H1 (cell line): ENCODE data around the gene AGPAT2. TPM values are rescaled to one million over a fixed set of nuclear protein-coding genes. Genes with fewer than 3 reads are reported as not detected.

Experiments
- CTCF ChIA-PET: fragments of 300-600 bp; sonication (Branson Sonifier 250); formaldehyde crosslinking; loops from one replicate; lab custom pipeline; 2021; ENCODE audit not compliant: partially characterized antibody; lab: Charles Lee
- POLR2A ChIA-PET: fragments of 300-600 bp; sonication (Branson Sonifier 250); formaldehyde crosslinking; loops from one replicate; lab custom pipeline; 2021; ENCODE audit warnings: inconsistent platforms; ENCODE audit not compliant: partially characterized antibody; lab: Charles Lee
- DNase-seq, 2 experiments: peaks; one replicate each; pipeline versions ENCODE4 v3.0.0 to v3.0.0-alpha.2; 2010 to 2022; ENCODE audit warnings: low spot score in 2 of 2, low read depth in 1 of 2, mixed read lengths in 1 of 2
- FAIRE-seq: peaks from 2 replicates; lab custom pipeline; 2011; peaks lifted over from hg19 to GRCh38; lab: Jason Lieb, UNC
- H2AFZ ChIP-seq: 2 replicates; pipeline ENCODE4 v1.8.1; 2012; ENCODE audit warnings: low read length, inconsistent platforms
- H2AK5ac ChIP-seq: 2 replicates; pipeline ENCODE4 v1.6.1; 2013; ENCODE audit warnings: low read depth, low read length
- H2BK120ac ChIP-seq: replicated peaks from 2 replicates; pipeline ENCODE3; 2013; ENCODE audit warnings: low read depth, low read length, inconsistent platforms
- H2BK12ac ChIP-seq: 2 replicates; pipeline ENCODE4 v1.6.1; 2013; ENCODE audit warnings: low read depth, low read length
- H2BK15ac ChIP-seq: 2 replicates; pipeline ENCODE4 v1.6.1; 2013; ENCODE audit warnings: low read length
- H2BK20ac ChIP-seq: 2 replicates; pipeline ENCODE4 v1.6.1; 2013; ENCODE audit warnings: low read length
- H2BK5ac ChIP-seq: 2 replicates; pipeline ENCODE4 v1.6.1; 2013; ENCODE audit warnings: low read depth, low read length
- H3K14ac ChIP-seq: 2 replicates; pipeline ENCODE4 v1.6.1; 2013; ENCODE audit warnings: inconsistent platforms; ENCODE audit not compliant: insufficient read length
- H3K18ac ChIP-seq: 2 replicates; pipeline ENCODE4 v1.6.1; 2013; ENCODE audit warnings: low read length; ENCODE audit errors: extremely low read depth
- H3K23ac ChIP-seq: 2 replicates; pipeline ENCODE4 v1.6.1; 2013; ENCODE audit warnings: inconsistent platforms; ENCODE audit not compliant: insufficient read length
- H3K23me2 ChIP-seq: 2 replicates; pipeline ENCODE4 v1.6.1; 2013; ENCODE audit warnings: low read depth, low read length
- H3K27ac ChIP-seq: 2 replicates; pipeline ENCODE4 v1.6.1; 2011; ENCODE audit warnings: low read depth, low read length, inconsistent platforms
- H3K27me3 ChIP-seq, 4 experiments: replicated peaks in 1 of 4; 1 replicate in 1 of 4; 2 replicates in 3 of 4; pipeline versions ENCODE4 v1.6.1 to v1.8.1; 2011 to 2013; ENCODE audit warnings: low read length in 3 of 4, mild to moderate bottlenecking in 3 of 4, inconsistent platforms in 2 of 4, mixed read lengths in 2 of 4, moderate library complexity in 1 of 4; ENCODE audit not compliant: control insufficient read depth in 3 of 4, insufficient read depth in 3 of 4; ENCODE audit errors: extremely low read depth in 1 of 4
- H3K36me3 ChIP-seq, 4 experiments: 2 replicates each; pipeline versions ENCODE4 v1.6.1 to v1.8.1; 2011 to 2013; ENCODE audit warnings: mild to moderate bottlenecking in 4 of 4, low read length in 3 of 4, moderate library complexity in 2 of 4, control low read depth in 1 of 4, inconsistent platforms in 1 of 4; ENCODE audit not compliant: insufficient read depth in 4 of 4, control insufficient read depth in 2 of 4
- H3K4ac ChIP-seq: replicated peaks from 2 replicates; pipeline ENCODE3; 2013; ENCODE audit warnings: low read length, low read depth, mixed read lengths, inconsistent platforms; ENCODE audit not compliant: insufficient read length
- H3K4me1 ChIP-seq, 4 experiments: replicated peaks in 1 of 4; 1 replicate in 1 of 4; 2 replicates in 3 of 4; pipeline versions ENCODE4 v1.6.1 to v1.8.1; 2011 to 2013; ENCODE audit warnings: low read length in 3 of 4, inconsistent platforms in 2 of 4, mixed read lengths in 1 of 4; ENCODE audit not compliant: insufficient read depth in 4 of 4, control insufficient read depth in 3 of 4
- H3K4me2 ChIP-seq, 2 experiments: 2 replicates each; pipeline versions ENCODE4 v1.6.1 to v1.8.1; 2011 to 2013; ENCODE audit warnings: low read depth in 2 of 2, low read length in 2 of 2, control low read depth in 1 of 2, inconsistent platforms in 1 of 2, mild to moderate bottlenecking in 1 of 2; ENCODE audit not compliant: insufficient read depth in 1 of 2
- H3K4me3 ChIP-seq, 4 experiments: fragments of 200-600, 300-600 bp in 1 of 4; sonication (generic), shearing (Covaris generic), sonication (Bioruptor Twin) in 1 of 4; 2 replicates each; pipeline versions ENCODE4 v1.5.1 to v1.8.1; 2011 to 2016; ENCODE audit warnings: low read length in 4 of 4, low read depth in 3 of 4, control low read depth in 2 of 4, inconsistent platforms in 2 of 4, mild to moderate bottlenecking in 2 of 4, mixed read lengths in 1 of 4, moderate library complexity in 1 of 4; ENCODE audit not compliant: insufficient read depth in 2 of 4; ENCODE audit errors: extremely low read depth in 1 of 4
- H3K56ac ChIP-seq: replicated peaks from 2 replicates; pipeline ENCODE3; 2013; ENCODE audit warnings: low read depth, mild to moderate bottlenecking, mixed read lengths, low read length, inconsistent platforms; ENCODE audit not compliant: insufficient read length
- H3K79me1 ChIP-seq: 2 replicates; pipeline ENCODE4 v1.6.1; 2013; ENCODE audit warnings: low read depth, low read length, control low read depth
- H3K79me2 ChIP-seq, 2 experiments: 2 replicates each; pipeline versions ENCODE4 v1.6.1 to v1.8.1; 2012 to 2013; ENCODE audit warnings: low read length in 2 of 2, mild to moderate bottlenecking in 2 of 2, inconsistent platforms in 1 of 2; ENCODE audit not compliant: insufficient read depth in 2 of 2, control insufficient read depth in 1 of 2
- H3K9ac ChIP-seq, 4 experiments: replicated peaks in 1 of 4; 1 replicate in 1 of 4; 2 replicates in 3 of 4; pipeline versions ENCODE4 v1.6.1 to v1.8.1; 2011 to 2013; ENCODE audit warnings: low read depth in 3 of 4, low read length in 3 of 4, control low read depth in 2 of 4, mild to moderate bottlenecking in 2 of 4, moderate library complexity in 2 of 4, inconsistent platforms in 1 of 4; ENCODE audit errors: extremely low read depth in 1 of 4
- H3K9me3 ChIP-seq, 2 experiments: 2 replicates each; pipeline versions ENCODE4 v1.6.1 to v1.8.1; 2012 to 2013; ENCODE audit warnings: mild to moderate bottlenecking in 2 of 2, moderate library complexity in 2 of 2, control low read depth in 1 of 2, inconsistent platforms in 1 of 2, low read depth in 1 of 2, low read length in 1 of 2, mixed read lengths in 1 of 2; ENCODE audit not compliant: insufficient read depth in 2 of 2
- H4K20me1 ChIP-seq, 2 experiments: replicated peaks in 1 of 2; 2 replicates each; pipeline versions ENCODE3 to v1.8.1; 2011 to 2013; ENCODE audit warnings: inconsistent platforms in 2 of 2, low read length in 2 of 2, mild to moderate bottlenecking in 1 of 2; ENCODE audit not compliant: insufficient read depth in 2 of 2, control insufficient read depth in 1 of 2
- H4K5ac ChIP-seq: 2 replicates; pipeline ENCODE4 v1.6.1; 2013; ENCODE audit warnings: low read length, low read depth, mixed read lengths, inconsistent platforms; ENCODE audit not compliant: insufficient read length
- H4K8ac ChIP-seq: 2 replicates; pipeline ENCODE4 v1.8.0; 2013; ENCODE audit warnings: mild to moderate bottlenecking, moderate library complexity, low read length, inconsistent platforms; ENCODE audit not compliant: insufficient read depth; ENCODE audit errors: extremely low read depth
- H4K91ac ChIP-seq: replicated peaks from 2 replicates; pipeline ENCODE3; 2013; ENCODE audit warnings: low read length, mixed read lengths, inconsistent platforms; ENCODE audit not compliant: insufficient read length
- CBX8 ChIP-seq: fragments of 300-800, 300-1000 bp; sonication (generic); IDR thresholded peaks from 2 replicates; pipeline ENCODE4 v1.7.1; 2016; ENCODE audit warnings: low read depth, low read length, borderline replicate concordance
- CTBP2 ChIP-seq: IDR thresholded peaks from 2 replicates; pipeline ENCODE4 v1.7.0; 2011; ENCODE audit warnings: borderline replicate concordance, mild to moderate bottlenecking, moderate library complexity, mixed read lengths, low read length; ENCODE audit not compliant: insufficient read depth, insufficient read length
- HDAC6 ChIP-seq: IDR thresholded peaks from one replicate; pipeline ENCODE4 v1.7.1; 2012; ENCODE audit warnings: low read depth, mild to moderate bottlenecking, inconsistent platforms, low read length, moderate library complexity
- POLR2A ChIP-seq, 2 experiments: IDR thresholded peaks; 1 replicate in 1 of 2; 2 replicates in 1 of 2; pipeline ENCODE4 v1.6.1; 2011; ENCODE audit warnings: low read depth in 2 of 2, low read length in 2 of 2, mild to moderate bottlenecking in 2 of 2; ENCODE audit errors: control extremely low read depth in 1 of 2
- RNF2 ChIP-seq: fragments of 200-900, 300-1000 bp; sonication (generic); IDR thresholded peaks from 2 replicates; pipeline ENCODE4 v1.7.1; 2016; ENCODE audit warnings: borderline replicate concordance, low read depth, mild to moderate bottlenecking, antibody characterized with exemption, low read length; ENCODE audit not compliant: poor library complexity, severe bottlenecking; ENCODE audit errors: missing control alignments
- RXRA ChIP-seq: IDR thresholded peaks from 2 replicates; pipeline ENCODE4 v1.6.1; 2011; ENCODE audit warnings: low read depth, mild to moderate bottlenecking, low read length, moderate library complexity; ENCODE audit not compliant: insufficient read depth
- SIN3A ChIP-seq, 2 experiments: IDR thresholded peaks in 1 of 2; conservative IDR thresholded peaks in 1 of 2; 2 replicates each; pipeline ENCODE4 v1.6.1; 2011 to 2012; ENCODE audit warnings: low read length in 2 of 2, improper control_type of control experiment in 1 of 2, low read depth in 1 of 2, mild to moderate bottlenecking in 1 of 2
- SRF ChIP-seq: IDR thresholded peaks from 2 replicates; pipeline ENCODE4 v1.6.1; 2011; ENCODE audit warnings: mild to moderate bottlenecking, low read depth, low read length, moderate library complexity
- WGBS, 2 experiments: shearing (Covaris generic) in 1 of 2; methylation state at CpG; one replicate each; pipeline versions ENCODE4 v1.1.6 to v1.1.7; 2013 to 2015; ENCODE audit warnings: low lambda C conversion rate in 2 of 2, mixed read lengths in 2 of 2, inconsistent platforms in 1 of 2, low coverage in 1 of 2, missing lambda C conversion rate in 1 of 2; ENCODE audit not compliant: insufficient replicate concordance in 2 of 2, insufficient coverage in 1 of 2, insufficient read length in 1 of 2; ENCODE audit errors: extremely low coverage in 1 of 2, missing lambda C conversion rate in 1 of 2; 5-methylcytosine and 5-hydroxymethylcytosine counted together
- polyA plus RNA-seq, 7 experiments: library from polyadenylated mRNA; depleted of rRNA in 3 of 7; stranded (reverse) in 5 of 7; unstranded in 2 of 7; fragments of >200 nt in 5 of 7; fragments of 200-250 nt in 2 of 7; gene quantifications; 1 replicate in 5 of 7; 2 replicates in 1 of 7; 4 replicates in 1 of 7; pipeline versions ENCODE4 v1.2.1 to v1.2.3, GENCODE V29; 2011 to 2013; ENCODE audit warnings: missing spikeins in 2 of 7, mixed read lengths in 2 of 7
- total RNA-seq: library from RNA; stranded (reverse); fragmentation: NEBNext Ultra II Directional; extraction: Animal tissue kit (Norgen Biotek cat#: 25700); gene quantifications from 2 replicates; pipeline ENCODE4 v1.2.1, GENCODE V29; 2021

The AGPAT2 gene
- total and polyA plus RNA-seq, 2 of the 8 experiments (the other 6 are each of a cell fraction or from before 2014, with no cell fraction given) = 31.6 to 37.6 TPM

GRCh38 chr9:136654820-136655535 lies 32.3 kb downstream of the AGPAT2 start:
- H4K20me1 ChIP-seq = peaks cover 0 to 1% of the 10 kb centered on the region in 2 experiments
- CTCF ChIA-PET = interaction anchor here (1.0 to 3.4 kb wide), 4 partner anchors 11 to 39 kb away, joined by 4 to 16 read pairs (median 6); no protein-coding TSS in a partner anchor
- no peak overlapping the region for H2BK120ac ChIP-seq
- no peaks in the 10 kb centered on the region for H3K4me1 ChIP-seq
- H3K14ac ChIP-seq = no peak overlapping the region
- H3K36me3 ChIP-seq = no peaks in the 10 kb centered on the region
- no peak overlapping the region for H3K27ac ChIP-seq
- H3K18ac ChIP-seq = no peak overlapping the region
- peak overlapping the region; percentile 65 for H4K91ac ChIP-seq
- no peak overlapping the region for H4K5ac ChIP-seq
- H2AK5ac ChIP-seq = peak overlapping the region; percentile 66; the same call in 1 of the 2 replicates
- FAIRE-seq = no peak
- H3K4me3 ChIP-seq = no peak overlapping the region
- no peak overlapping the region; the same call in 1 of the 2 replicates for H2BK20ac ChIP-seq
- H2BK15ac ChIP-seq = 0 out of 2 replicates have a peak overlapping the region, but pooled peaks have one; percentile 65
- no peaks in the 10 kb centered on the region for H3K79me2 ChIP-seq
- no peak overlapping the region for H2BK5ac ChIP-seq
- no peak overlapping the region for H3K9ac ChIP-seq
- H3K56ac ChIP-seq = no peak overlapping the region
- no peaks in the 10 kb centered on the region; a peak in 1 of 7 replicates for H3K27me3 ChIP-seq
- H3K23me2 ChIP-seq = no peaks in the 10 kb centered on the region
- TF ChIP-seq SRF = no peak
- no peak for TF ChIP-seq RNF2
- no peak for TF ChIP-seq SIN3A (conservative IDR thresholded peaks at IDR 0.05 in 1 of 2, IDR thresholded peaks at IDR 0.05 in 1 of 2; ENCODE audit: low read depth in 1 of 2, low read length in 2 of 2)
- no peak for TF ChIP-seq HDAC6
- TF ChIP-seq POLR2A (IDR thresholded peaks at IDR 0.05; ENCODE audit: control extremely low read depth in 1 of 2, low read depth in 2 of 2, low read length in 2 of 2) = no peak
- TF ChIP-seq CBX8 = no peak
- TF ChIP-seq CTBP2 = no peak
- TF ChIP-seq RXRA = no peak
- H4K8ac ChIP-seq = peak overlapping the region; percentile 51
- DNase-seq = peak in 1 of 2 experiments; percentile 46
- no peak overlapping the region for H3K4me2 ChIP-seq
- 85% methylated on average over 15 of the region's 15 CpGs; no CpG with 5 or more reads in 1 of the 2 experiments for WGBS, 2 experiments
- POLR2A ChIA-PET = interaction anchor here (0.7 to 0.8 kb wide), 2 partner anchors 11 to 16 kb away, joined by 3 read pairs; no protein-coding TSS in a partner anchor
- H3K79me1 ChIP-seq = no peaks in the 10 kb centered on the region
- no peak overlapping the region for H3K23ac ChIP-seq
- no peaks in the 10 kb centered on the region for H3K9me3 ChIP-seq
- peak overlapping the region; percentile 55; the same call in 1 of the 2 replicates for H2BK12ac ChIP-seq
- H3K4ac ChIP-seq = peak overlapping the region; percentile 85
- H2AFZ ChIP-seq = no peak overlapping the region
